Endodermal cell (in vitro differentiated cells): ENCODE measurements around the gene TTC23. TPM values are rescaled to one million over a fixed set of nuclear protein-coding genes. Genes with fewer than 3 reads are reported as not detected.
A peak's percentile ranks its signal among the peaks of the same experiment; 100 is the strongest.

Source experiments
- DNase-seq: peaks from one replicate; pipeline ENCODE4 v3.0.0-alpha.2; 2017
- H3K27ac ChIP-seq: 2 replicates; pipeline ENCODE4 v1.5.1; 2013; ENCODE audit warnings: mild to moderate bottlenecking, low read depth, low read length, moderate library complexity
- H3K27me3 ChIP-seq: 2 replicates; pipeline ENCODE4 v1.6.1; 2013; ENCODE audit warnings: mild to moderate bottlenecking, low read length, moderate library complexity; ENCODE audit not compliant: insufficient read depth, control insufficient read depth, poor library complexity, severe bottlenecking
- H3K36me3 ChIP-seq: 2 replicates; pipeline ENCODE4 v1.7.0; 2013; ENCODE audit warnings: mild to moderate bottlenecking, low read length, moderate library complexity; ENCODE audit not compliant: control insufficient read depth, insufficient read depth
- H3K4me1 ChIP-seq: one replicate; pipeline ENCODE4 v1.7.0; 2013; ENCODE audit warnings: low read length; ENCODE audit not compliant: control insufficient read depth, insufficient read depth
- H3K4me3 ChIP-seq: 2 replicates; pipeline ENCODE4 v1.5.1; 2013; ENCODE audit warnings: mild to moderate bottlenecking, low read length, moderate library complexity
- H3K9ac ChIP-seq: 2 replicates; pipeline ENCODE4 v1.6.1; 2013; ENCODE audit warnings: mild to moderate bottlenecking, low read length, moderate library complexity; ENCODE audit not compliant: poor library complexity, severe bottlenecking; ENCODE audit errors: extremely low read depth
- H3K9me3 ChIP-seq: 2 replicates; pipeline ENCODE4 v1.6.1; 2013; ENCODE audit warnings: mild to moderate bottlenecking, low read length, moderate library complexity; ENCODE audit not compliant: control insufficient read depth
- H3K27ac Mint-ChIP-seq: 2 replicates; pipeline ENCODE4 v1.8.0; 2020; ENCODE audit warnings: mixed read lengths
- H3K27me3 Mint-ChIP-seq: 2 replicates; pipeline ENCODE4 v1.8.0; 2021; ENCODE audit warnings: mild to moderate bottlenecking, mixed read lengths; ENCODE audit not compliant: insufficient read depth
- H3K36me3 Mint-ChIP-seq: 2 replicates; pipeline ENCODE4 v1.8.0; 2020; ENCODE audit warnings: low read depth, mixed read lengths
- H3K4me1 Mint-ChIP-seq: 2 replicates; pipeline ENCODE4 v1.8.0; 2020; ENCODE audit warnings: mixed read lengths
- H3K4me3 Mint-ChIP-seq: 2 replicates; pipeline ENCODE4 v1.8.0; 2020; ENCODE audit warnings: mild to moderate bottlenecking, moderate library complexity, mixed read lengths
- H3K9me3 Mint-ChIP-seq: 2 replicates; pipeline ENCODE4 v1.8.0; 2020; ENCODE audit warnings: mild to moderate bottlenecking, mixed read lengths
- CTCF ChIP-seq: fragments of 200-600 bp; sonication (generic); conservative IDR thresholded peaks from 2 replicates; pipeline ENCODE4 v1.5.0; 2021; ENCODE audit warnings: antibody characterized with exemption, mild to moderate bottlenecking
- whole genome bisulfite sequencing, 2 experiments: methylation state at CpG; one replicate each; pipeline versions ENCODE4 v1.1.5 to v1.1.7; 2013; ENCODE audit warnings: missing lambda C conversion rate in 2 of 2, mixed read lengths in 1 of 2; ENCODE audit not compliant: insufficient coverage in 1 of 2, insufficient read length in 1 of 2; 5-methylcytosine and 5-hydroxymethylcytosine counted together
- total RNA-seq, 2 donors: library from RNA; stranded (reverse); fragmentation: NEBNext Ultra II Directional in 1 of 2; extraction: Animal tissue kit (Norgen Biotek cat#: 25700) in 1 of 2; gene quantifications; 2 replicates in 1 of 2; 3 replicates in 1 of 2; pipeline ENCODE4 v1.2.1, GENCODE V29; 2021

Gene TTC23
- total RNA-seq, 2 donors from 2014 or later = 20.7 to 26.3 TPM

- Mint-ChIP-seq H3K27me3 (no peaks in the 10 kb centered on the region), H3K9me3 (no peaks in the 10 kb centered on the region), H3K4me3 (no peak overlapping the region), H3K4me1 (peaks cover 4% of the 10 kb centered on the region), H3K27ac (no peak overlapping the region), H3K36me3 (no peaks in the 10 kb centered on the region)
- DNase-seq = no peak
- Histone ChIP-seq H3K9me3 (no peaks in the 10 kb centered on the region), H3K9ac (peak overlapping the region; percentile 71), H3K27me3 (no peaks in the 10 kb centered on the region), H3K36me3 (no peaks in the 10 kb centered on the region), H3K27ac (no peak overlapping the region), H3K4me1 (peaks cover 4% of the 10 kb centered on the region), H3K4me3 (peak overlapping the region; percentile 90)
- WGBS, 2 experiments = 53 to 80% methylated on average over 1 to 4 of the region's 4 CpGs
- no peak for TF ChIP-seq CTCF
These were observed 620 bp upstream of the TTC23 start for GRCh38 chr15:99250001-99250400.

GRCh38 chr15:99248000-99248715, 1.2 kb downstream of the TTC23 start:
- Mint-ChIP-seq H3K4me1 (peaks cover 4% of the 10 kb centered on the region), H3K27ac (no peak overlapping the region), H3K27me3 (no peaks in the 10 kb centered on the region), H3K36me3 (no peaks in the 10 kb centered on the region), H3K9me3 (no peaks in the 10 kb centered on the region), H3K4me3 (no peak overlapping the region)
- no peaks in the 10 kb centered on the region for H3K27me3 ChIP-seq
- 85 to 90% methylated on average over 4 to 7 of the region's 7 CpGs for WGBS, 2 experiments
- peaks cover 4% of the 10 kb centered on the region for H3K4me1 ChIP-seq
- H3K9ac ChIP-seq = no peak overlapping the region
- H3K9me3 ChIP-seq = no peaks in the 10 kb centered on the region
- TF ChIP-seq CTCF = no peak
- H3K36me3 ChIP-seq = peaks cover 4% of the 10 kb centered on the region
- no peak for DNase-seq
- no peak overlapping the region for H3K27ac ChIP-seq
- H3K4me3 ChIP-seq = peak overlapping the region; percentile 90

GRCh38 chr15:99247062-99247461, 2.3 kb downstream of the TTC23 start:
- 80 to 88% methylated on average over 1 to 3 of the region's 3 CpGs for WGBS, 2 experiments
- no peak for DNase-seq
- Mint-ChIP-seq H3K27ac (no peak overlapping the region), H3K27me3 (no peaks in the 10 kb centered on the region), H3K4me3 (no peak overlapping the region), H3K9me3 (no peaks in the 10 kb centered on the region), H3K36me3 (no peaks in the 10 kb centered on the region), H3K4me1 (peaks cover under 1% of the 10 kb centered on the region)
- Histone ChIP-seq H3K4me1 (no peaks in the 10 kb centered on the region), H3K9me3 (no peaks in the 10 kb centered on the region), H3K36me3 (peaks cover 4% of the 10 kb centered on the region), H3K9ac (no peak overlapping the region), H3K4me3 (no peak overlapping the region), H3K27ac (no peak overlapping the region), H3K27me3 (no peaks in the 10 kb centered on the region)
- no peak for TF ChIP-seq CTCF
